K562 (cell line): ENCODE measurements around the gene NRXN3.

Experiments used
- CHD2 ChIP-seq: IDR thresholded peaks from 2 replicates; pipeline ENCODE4 v1.6.1; 2011; ENCODE audit warnings: low read depth, low read length
- ETS2 ChIP-seq: IDR thresholded peaks from 2 replicates; pipeline ENCODE4 v1.6.1; 2016; ENCODE audit warnings: borderline replicate concordance, missing genetic modification characterization, mild to moderate bottlenecking, moderate library complexity, missing compliant biosample characterization; ENCODE audit not compliant: poor library complexity, severe bottlenecking
- GTF2F1 ChIP-seq: IDR thresholded peaks from 2 replicates; pipeline ENCODE4 v1.6.1; 2011; ENCODE audit warnings: low read depth, low read length, improper control_type of control experiment
- POLR2AphosphoS5 ChIP-seq: IDR thresholded peaks from 2 replicates; pipeline ENCODE4 v1.6.1; 2011; ENCODE audit warnings: mild to moderate bottlenecking, low read depth, low read length, moderate library complexity; ENCODE audit not compliant: control insufficient read depth, insufficient read depth
- SMAD1 ChIP-seq: fragments of 150-350 bp; IDR thresholded peaks from 2 replicates; pipeline ENCODE4 v1.6.1; 2014; ENCODE audit warnings: low read length, low read depth; ENCODE audit not compliant: partially characterized antibody
- SPI1 ChIP-seq: IDR thresholded peaks from 2 replicates; pipeline ENCODE4 v1.6.1; 2011; ENCODE audit warnings: low read depth, low read length, control low read depth, borderline replicate concordance
- STAT5A ChIP-seq: IDR thresholded peaks from 2 replicates; pipeline ENCODE4 v1.6.1; 2012; ENCODE audit warnings: low read length, inconsistent platforms, borderline replicate concordance
- TEAD4 ChIP-seq, 2 experiments: sonication (generic) in 1 of 2; formaldehyde crosslinking in 1 of 2; IDR thresholded peaks; 2 replicates each; pipeline versions ENCODE4 v1.6.1 to v1.8.0; 2012 to 2022; ENCODE audit warnings: borderline replicate concordance in 1 of 2, inconsistent platforms in 1 of 2, low read length in 1 of 2, mild to moderate bottlenecking in 1 of 2, missing genetic modification reagents in 1 of 2
- TF ChIP-seq, protein P1 (sequence below), 3 experiments: IDR thresholded peaks in 2 of 3; conservative IDR thresholded peaks in 1 of 3; 2 replicates each; pipeline ENCODE4 v1.5.1; 2011 to 2012; ENCODE audit warnings: low read length in 3 of 3, mild to moderate bottlenecking in 3 of 3, control low read depth in 2 of 3, improper control_type of control experiment in 1 of 3, inconsistent platforms in 1 of 3, low read depth in 1 of 3, mixed read lengths in 1 of 3, moderate library complexity in 1 of 3; ENCODE audit not compliant: insufficient read depth in 2 of 3
- TF ChIP-seq, protein P2 (sequence below): fragments of 250-450 bp; sonication (Bioruptor Pico); IDR thresholded peaks from 2 replicates; pipeline ENCODE4 v1.5.0; 2021
- TF ChIP-seq, protein P3 (sequence below): fragments of 250-450 bp; sonication (Bioruptor Pico); IDR thresholded peaks from 2 replicates; pipeline ENCODE4 v1.5.0; 2021; ENCODE audit warnings: mild to moderate bottlenecking, borderline replicate concordance
- TF ChIP-seq, protein P4 (sequence below): sonication (generic); formaldehyde crosslinking; IDR thresholded peaks from 2 replicates; pipeline ENCODE4 v1.8.1; 2023; ENCODE audit warnings: mild to moderate bottlenecking, missing genetic modification reagents, moderate library complexity

DNA sequence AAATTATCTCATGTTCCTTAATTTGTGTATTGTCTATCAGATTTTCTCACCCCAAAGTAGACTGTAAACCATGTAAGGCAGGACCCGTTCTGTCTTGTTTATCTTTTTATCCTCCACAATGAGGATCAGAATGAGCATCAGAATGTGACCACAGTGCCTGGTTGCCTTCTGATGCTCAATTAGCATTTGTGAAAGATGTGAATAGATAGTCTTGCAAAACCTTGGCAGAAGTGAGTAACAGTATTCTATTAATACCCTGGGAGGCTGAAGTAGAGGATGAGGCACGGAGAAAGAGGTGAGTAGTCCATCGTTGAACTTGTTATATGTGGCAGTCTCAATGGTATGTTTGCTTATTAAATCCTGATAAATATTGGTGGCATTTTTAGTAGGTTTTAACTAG is 781.4 kb downstream of the NRXN3 start:
- TF ChIP-seq SMAD1 (no peak), CHD2 (no peak), ETS2 (tag) (no peak), GTF2F1 (no peak), STAT5A (no peak), POLR2AphosphoS5 (no peak), TEAD4 (IDR thresholded peaks at IDR 0.05; ENCODE audit: low read length) (no peak), TEAD4 (CRISPR knock-in tag; IDR thresholded peaks at IDR 0.05; ENCODE audit: borderline replicate concordance) (no peak), SPI1 (no peak)
- TF ChIP-seq, protein P1, sequence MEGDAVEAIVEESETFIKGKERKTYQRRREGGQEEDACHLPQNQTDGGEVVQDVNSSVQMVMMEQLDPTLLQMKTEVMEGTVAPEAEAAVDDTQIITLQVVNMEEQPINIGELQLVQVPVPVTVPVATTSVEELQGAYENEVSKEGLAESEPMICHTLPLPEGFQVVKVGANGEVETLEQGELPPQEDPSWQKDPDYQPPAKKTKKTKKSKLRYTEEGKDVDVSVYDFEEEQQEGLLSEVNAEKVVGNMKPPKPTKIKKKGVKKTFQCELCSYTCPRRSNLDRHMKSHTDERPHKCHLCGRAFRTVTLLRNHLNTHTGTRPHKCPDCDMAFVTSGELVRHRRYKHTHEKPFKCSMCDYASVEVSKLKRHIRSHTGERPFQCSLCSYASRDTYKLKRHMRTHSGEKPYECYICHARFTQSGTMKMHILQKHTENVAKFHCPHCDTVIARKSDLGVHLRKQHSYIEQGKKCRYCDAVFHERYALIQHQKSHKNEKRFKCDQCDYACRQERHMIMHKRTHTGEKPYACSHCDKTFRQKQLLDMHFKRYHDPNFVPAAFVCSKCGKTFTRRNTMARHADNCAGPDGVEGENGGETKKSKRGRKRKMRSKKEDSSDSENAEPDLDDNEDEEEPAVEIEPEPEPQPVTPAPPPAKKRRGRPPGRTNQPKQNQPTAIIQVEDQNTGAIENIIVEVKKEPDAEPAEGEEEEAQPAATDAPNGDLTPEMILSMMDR (IDR thresholded peaks at IDR 0.05 in 2 of 3, conservative IDR thresholded peaks at IDR 0.05 in 1 of 3; ENCODE audit: insufficient read depth in 2 of 3, low read depth in 1 of 3, low read length in 3 of 3): no peak
- TF ChIP-seq, protein P2, sequence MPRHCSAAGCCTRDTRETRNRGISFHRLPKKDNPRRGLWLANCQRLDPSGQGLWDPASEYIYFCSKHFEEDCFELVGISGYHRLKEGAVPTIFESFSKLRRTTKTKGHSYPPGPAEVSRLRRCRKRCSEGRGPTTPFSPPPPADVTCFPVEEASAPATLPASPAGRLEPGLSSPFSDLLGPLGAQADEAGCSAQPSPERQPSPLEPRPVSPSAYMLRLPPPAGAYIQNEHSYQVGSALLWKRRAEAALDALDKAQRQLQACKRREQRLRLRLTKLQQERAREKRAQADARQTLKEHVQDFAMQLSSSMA (CRISPR knock-in tag): no peak
- TF ChIP-seq, protein P3, sequence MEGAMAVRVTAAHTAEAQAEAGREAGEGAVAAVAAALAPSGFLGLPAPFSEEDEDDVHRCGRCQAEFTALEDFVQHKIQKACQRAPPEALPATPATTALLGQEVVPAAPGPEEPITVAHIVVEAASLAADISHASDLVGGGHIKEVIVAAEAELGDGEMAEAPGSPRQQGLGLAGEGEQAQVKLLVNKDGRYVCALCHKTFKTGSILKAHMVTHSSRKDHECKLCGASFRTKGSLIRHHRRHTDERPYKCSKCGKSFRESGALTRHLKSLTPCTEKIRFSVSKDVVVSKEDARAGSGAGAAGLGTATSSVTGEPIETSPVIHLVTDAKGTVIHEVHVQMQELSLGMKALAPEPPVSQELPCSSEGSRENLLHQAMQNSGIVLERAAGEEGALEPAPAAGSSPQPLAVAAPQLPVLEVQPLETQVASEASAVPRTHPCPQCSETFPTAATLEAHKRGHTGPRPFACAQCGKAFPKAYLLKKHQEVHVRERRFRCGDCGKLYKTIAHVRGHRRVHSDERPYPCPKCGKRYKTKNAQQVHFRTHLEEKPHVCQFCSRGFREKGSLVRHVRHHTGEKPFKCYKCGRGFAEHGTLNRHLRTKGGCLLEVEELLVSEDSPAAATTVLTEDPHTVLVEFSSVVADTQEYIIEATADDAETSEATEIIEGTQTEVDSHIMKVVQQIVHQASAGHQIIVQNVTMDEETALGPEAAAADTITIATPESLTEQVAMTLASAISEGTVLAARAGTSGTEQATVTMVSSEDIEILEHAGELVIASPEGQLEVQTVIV (CRISPR knock-in tag): no peak
- TF ChIP-seq, protein P4, sequence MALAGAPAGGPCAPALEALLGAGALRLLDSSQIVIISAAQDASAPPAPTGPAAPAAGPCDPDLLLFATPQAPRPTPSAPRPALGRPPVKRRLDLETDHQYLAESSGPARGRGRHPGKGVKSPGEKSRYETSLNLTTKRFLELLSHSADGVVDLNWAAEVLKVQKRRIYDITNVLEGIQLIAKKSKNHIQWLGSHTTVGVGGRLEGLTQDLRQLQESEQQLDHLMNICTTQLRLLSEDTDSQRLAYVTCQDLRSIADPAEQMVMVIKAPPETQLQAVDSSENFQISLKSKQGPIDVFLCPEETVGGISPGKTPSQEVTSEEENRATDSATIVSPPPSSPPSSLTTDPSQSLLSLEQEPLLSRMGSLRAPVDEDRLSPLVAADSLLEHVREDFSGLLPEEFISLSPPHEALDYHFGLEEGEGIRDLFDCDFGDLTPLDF (CRISPR knock-in tag): no peak
